IPS-NIHi7 (cell line): Measurements from ENCODE around the gene SLC2A1.

Source experiments
- DNase-seq: peaks from one replicate; pipeline ENCODE4 v3.0.0; 2012; ENCODE audit warnings: mixed read lengths; ENCODE audit errors: extremely low spot score

SLC2A1 gene

GRCh38 chr1:42960566-42961311 lies 2.1 kb upstream of the SLC2A1 start:
- DNase-seq, result no peak

- no peak for DNase-seq
Observed at GRCh38 chr1:42960122-42960390, 1.4 kb upstream of the SLC2A1 start.

- DNase-seq, result peak; percentile 90
Observed at GRCh38 chr1:42957880-42958487, 684 bp downstream of the SLC2A1 start.

- DNase-seq, result no peak
Observed at GRCh38 chr1:42957229-42957879, 1.3 kb downstream of the SLC2A1 start.

GRCh38 chr1:42956739-42957138 lies 1.9 kb downstream of the SLC2A1 start:
- no peak for DNase-seq

- DNase-seq, result no peak
Observed at GRCh38 chr1:42955311-42956063, 3.2 kb downstream of the SLC2A1 start.

GRCh38 chr1:42953182-42954180 lies 5.2 kb downstream of the SLC2A1 start:
- DNase-seq, result no peak

GRCh38 chr1:42952303-42953001 lies 6.2 kb downstream of the SLC2A1 start:
- no peak for DNase-seq

- DNase-seq, result no peak
Observed at GRCh38 chr1:42951588-42951987, 7.1 kb downstream of the SLC2A1 start.

- DNase-seq, result no peak
Observed at GRCh38 chr1:42950116-42950481, 8.6 kb downstream of the SLC2A1 start.

- no peak for DNase-seq
Observed at GRCh38 chr1:42949312-42950115, 9.2 kb downstream of the SLC2A1 start.

- DNase-seq, result no peak
Observed at GRCh38 chr1:42947965-42948732, 10.5 kb downstream of the SLC2A1 start.

GRCh38 chr1:42947117-42947516 lies 11.6 kb downstream of the SLC2A1 start:
- DNase-seq, result no peak

GRCh38 chr1:42946120-42946898 lies 12.4 kb downstream of the SLC2A1 start:
- DNase-seq, result no peak

- DNase-seq, result no peak
Observed at GRCh38 chr1:42945164-42945563, 13.5 kb downstream of the SLC2A1 start.

- DNase-seq, result no peak
Observed at GRCh38 chr1:42944246-42944928, 14.3 kb downstream of the SLC2A1 start.

GRCh38 chr1:42943728-42944127 lies 14.9 kb downstream of the SLC2A1 start:
- DNase-seq, result no peak

GRCh38 chr1:42943166-42943565 lies 15.5 kb downstream of the SLC2A1 start:
- no peak for DNase-seq
